Measurements from ENCODE around the gene GRXCR2. TPM values are rescaled to one million over a fixed set of nuclear protein-coding genes. Genes with fewer than 3 reads are reported as not detected.

Gene GRXCR2
- not detected in 2 replicates for total RNA-seq

GRCh38 chr5:145872914-145873313 lies at the start of gene GRXCR2:
Gene GRXCR2 (minus strand): TSS chr5:145873014. CDS start chr5:145872968, 46 bp downstream.

GRCh38 chr5:145834917-145835847 lies 37.6 kb downstream of the GRXCR2 start, which contains the start of gene PRELID2:
Gene PRELID2 (minus strand): TSS chr5:145835342. CDS start chr5:145835251, 91 bp downstream.

Other genes with a start within 250 kb of the GRXCR2 start
- gene PRELID2, start 37.7 kb downstream of the GRXCR2 start, total RNA-seq: 2.9 and 11.9 TPM in 2 replicates
- 0.16 and 0.18 TPM in 2 replicates for gene SH3RF2, start 63.6 kb upstream of the GRXCR2 start, total RNA-seq
- gene PLAC8L1, start 232.6 kb upstream of the GRXCR2 start, total RNA-seq: not detected in 2 replicates